ENCODE data around the gene SLC39A7.

- TF ChIP-seq CSRNP3 (CRISPR knock-in tag; IDR thresholded peaks at IDR 0.05) (no peak), ZNF8 (CRISPR knock-in tag; IDR thresholded peaks at IDR 0.05) (no peak), TSHZ2 (CRISPR knock-in tag; IDR thresholded peaks at IDR 0.05) (no peak), CSDC2 (CRISPR knock-in tag; IDR thresholded peaks at IDR 0.05) (no peak), PPARA (CRISPR knock-in tag; IDR thresholded peaks at IDR 0.05; ENCODE audit: borderline replicate concordance) (no peak)
Observed at GRCh38 chr6:33172688-33173534, 27.8 kb upstream of the SLC39A7 start.
